GM12892 (cell line): ENCODE data around the gene OR4D10.

Experiments
- POLR2A ChIP-seq: IDR thresholded peaks from 2 replicates; pipeline ENCODE4 v1.6.1; 2011; ENCODE audit warnings: low read depth, low read length, control low read depth
- POLR2AphosphoS5 ChIP-seq: IDR thresholded peaks from 2 replicates; pipeline ENCODE4 v1.6.1; 2011; ENCODE audit warnings: low read depth, low read length, control low read depth

GRCh38 chr11:59473015-59473414 lies at the start of gene OR4D10:
- no peak for TF ChIP-seq POLR2A
- no peak for TF ChIP-seq POLR2AphosphoS5
